NCI-H510A (cell line): ENCODE measurements around the gene TNRC18.
"Not testable (repeated sequence)": the region's sequence is repeated elsewhere in the genome, so short reads cannot be mapped to it uniquely, and the experiment has no call there.

Experiments
- DNase-seq: peaks from one replicate; lab custom pipeline; 2025; lab: John Stamatoyannopoulos, UW

The TNRC18 gene

GRCh38 chr7:5349437-5350173 is 74.0 kb downstream of the TNRC18 start:
- no peak for DNase-seq

DNA sequence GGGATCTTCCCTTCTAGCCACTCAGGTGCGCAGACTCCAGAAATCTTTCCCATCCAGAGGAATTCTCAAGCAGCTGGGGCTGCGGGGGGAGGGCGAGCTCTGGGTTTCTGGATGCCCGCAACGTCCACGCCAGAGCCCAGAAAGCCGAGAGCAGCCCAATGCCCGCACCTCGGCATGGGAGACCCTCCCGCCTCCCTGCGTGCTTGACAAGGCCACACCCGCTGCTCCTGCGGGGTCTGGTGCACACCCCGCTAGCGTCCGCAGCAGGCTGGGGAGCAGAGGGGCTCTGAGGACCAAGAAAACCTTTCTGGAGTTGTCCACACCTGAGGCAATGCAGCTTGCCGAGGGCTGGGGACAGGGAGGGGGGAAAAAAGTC is 74.6 kb downstream of the TNRC18 start:
- DNase-seq, result no peak

DNA sequence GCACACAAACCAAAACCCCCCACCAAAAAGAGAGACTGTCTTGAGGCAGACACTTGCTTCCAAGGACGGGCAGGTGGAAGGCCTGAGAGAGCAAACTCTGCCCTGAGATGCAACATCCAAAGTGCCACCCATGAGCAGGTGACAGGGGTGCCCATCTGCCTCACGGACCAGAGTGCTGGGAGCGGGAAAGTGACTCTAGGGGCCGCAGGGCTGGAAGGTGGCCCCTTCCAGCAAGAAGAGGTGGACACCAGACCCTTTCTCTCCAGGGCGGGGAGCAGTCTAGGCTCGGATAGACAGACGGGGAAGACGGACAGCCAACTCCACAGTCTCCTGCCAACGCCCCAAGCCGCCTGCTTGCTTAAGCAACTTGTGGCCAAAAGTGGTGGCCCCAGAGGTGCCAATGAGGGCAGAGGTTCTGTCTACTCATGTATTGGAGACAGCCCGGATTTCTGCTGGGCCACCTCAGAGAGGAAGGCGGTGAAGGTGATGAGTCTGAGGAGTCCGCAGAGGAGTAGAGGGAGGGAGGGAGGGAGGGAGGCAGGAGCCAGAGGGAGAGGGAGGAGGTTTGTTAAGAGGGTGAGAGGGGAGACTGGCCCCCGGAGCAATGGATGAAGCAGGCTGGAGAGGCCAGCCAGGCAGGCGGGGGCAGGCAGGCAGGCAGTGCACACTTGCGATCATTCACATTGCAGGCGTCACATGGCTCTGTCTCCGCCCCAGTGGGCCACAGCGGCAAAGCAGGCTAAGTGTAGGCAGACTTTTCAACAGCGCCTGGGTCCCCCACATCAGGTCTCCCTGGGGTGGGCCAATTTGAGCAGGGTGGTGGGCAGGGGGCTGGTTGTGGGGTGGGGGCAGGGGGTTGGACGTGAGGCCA is 75.3 kb downstream of the TNRC18 start:
- DNase-seq, result no peak

GRCh38 chr7:5345671-5346070 is 78.0 kb downstream of the TNRC18 start:
- no peak for DNase-seq

- no peak for DNase-seq
Measured at GRCh38 chr7:5345171-5345570, 78.5 kb downstream of the TNRC18 start.

GRCh38 chr7:5344342-5344741 is 79.3 kb downstream of the TNRC18 start:
- no peak for DNase-seq

GRCh38 chr7:5343884-5344283 is 79.8 kb downstream of the TNRC18 start:
- no peak for DNase-seq

DNA sequence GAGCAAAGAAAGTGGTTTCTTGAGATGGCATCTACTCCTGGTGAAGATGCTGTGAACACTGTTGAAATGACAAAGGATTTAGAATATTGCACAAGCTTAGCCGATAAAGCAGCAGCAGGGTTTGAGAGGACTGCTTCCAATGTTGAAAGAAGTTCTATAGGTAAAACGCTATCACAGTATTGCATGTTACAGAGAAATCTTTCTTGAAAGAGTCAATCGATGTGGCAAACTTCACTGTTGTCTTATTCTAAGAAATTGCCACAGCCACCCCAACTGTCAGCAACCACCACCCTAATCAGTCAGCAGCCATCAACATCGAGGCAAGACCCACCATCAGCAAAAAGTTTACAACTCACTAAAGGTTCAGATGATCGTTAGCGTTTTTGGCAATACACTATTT is 81.0 kb downstream of the TNRC18 start:
- DNase-seq, result no peak

GRCh38 chr7:5339955-5340354 is 83.7 kb downstream of the TNRC18 start:
- no peak for DNase-seq

DNA sequence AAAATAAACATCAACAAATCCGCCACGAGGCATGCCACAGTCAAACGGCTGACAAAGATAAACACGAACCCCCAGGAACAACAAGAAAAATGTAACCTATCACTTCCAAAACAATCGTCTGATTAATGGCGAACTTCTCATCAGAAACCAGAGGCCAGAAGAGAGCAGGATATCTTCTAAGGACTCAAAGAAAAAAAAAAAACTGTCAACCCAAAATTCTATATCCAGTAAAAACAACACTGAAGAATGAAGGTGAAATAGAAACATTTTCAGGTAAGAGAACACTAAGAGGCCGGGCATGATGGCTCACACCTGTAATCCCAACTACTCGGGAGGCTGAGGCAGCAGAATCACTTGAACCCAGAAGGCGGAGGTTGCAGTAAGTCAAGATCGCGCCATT is 86.6 kb downstream of the TNRC18 start:
- DNase-seq, result no peak

DNA sequence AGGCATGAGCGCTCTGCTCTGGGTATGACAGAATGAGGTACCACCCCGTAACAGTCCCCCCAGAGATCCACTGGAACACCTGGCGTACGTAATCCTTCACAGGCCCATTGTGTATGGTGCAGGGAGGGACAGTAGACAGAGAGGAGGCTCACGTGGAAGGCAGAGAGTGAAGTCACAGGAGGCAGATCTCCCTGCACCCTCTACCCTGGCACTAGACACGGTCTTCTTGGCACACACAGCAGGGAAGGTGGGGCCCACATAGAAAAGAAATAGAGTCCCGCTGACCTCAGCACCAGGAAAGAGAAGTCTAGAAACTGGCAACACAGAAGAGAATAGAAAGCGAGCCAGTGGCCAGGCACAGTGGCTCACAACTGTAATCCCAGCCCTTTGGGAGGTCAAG is 89.0 kb downstream of the TNRC18 start:
- no peak for DNase-seq

DNA sequence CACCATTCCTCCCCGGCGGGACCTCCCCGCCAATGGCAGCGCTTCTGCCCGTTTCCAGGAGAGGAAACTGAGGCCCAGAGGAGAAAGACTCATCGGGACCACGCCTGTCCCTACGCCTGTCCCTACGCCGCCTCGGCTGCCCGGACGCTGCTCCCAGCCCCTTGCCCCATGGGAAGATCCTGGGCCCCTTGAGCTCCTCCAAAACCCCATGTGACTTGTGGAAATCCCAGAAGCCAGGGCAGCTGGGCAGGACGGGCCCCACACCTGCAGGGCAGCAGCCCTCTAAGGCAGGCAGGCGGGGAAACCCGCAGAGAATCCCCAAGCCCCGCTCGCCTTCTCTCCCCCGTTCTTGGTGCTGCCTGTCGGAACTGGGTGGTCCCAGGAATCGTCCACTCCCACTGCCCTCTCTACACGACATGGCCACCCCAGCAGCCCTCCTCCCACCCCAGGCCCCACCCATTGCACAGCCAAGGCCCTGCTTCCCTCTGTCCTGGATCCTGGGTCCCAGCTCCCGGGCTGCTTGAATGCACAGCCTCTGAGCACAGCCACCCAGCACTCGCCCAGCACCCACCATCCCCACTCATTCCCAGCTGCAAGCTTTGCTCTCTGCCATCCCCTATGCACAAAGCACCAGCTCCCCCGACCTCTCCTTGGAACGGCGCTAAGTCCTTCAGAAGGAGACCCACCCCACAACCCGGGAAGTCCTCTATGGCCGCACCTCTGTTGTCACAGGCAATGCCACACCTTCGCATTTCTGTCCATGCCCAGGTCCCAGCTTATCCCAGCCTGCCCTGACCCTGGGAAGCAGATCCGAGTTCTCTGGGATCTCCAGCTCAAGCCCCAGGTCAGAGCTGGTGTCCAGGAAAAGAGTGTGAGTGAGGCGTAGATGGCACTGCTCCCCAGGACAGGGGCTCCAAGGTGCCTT is 90.3 kb downstream of the TNRC18 start:
- no peak for DNase-seq

- DNase-seq, result no peak
Measured at GRCh38 chr7:5332579-5332978, 91.1 kb downstream of the TNRC18 start.

DNA sequence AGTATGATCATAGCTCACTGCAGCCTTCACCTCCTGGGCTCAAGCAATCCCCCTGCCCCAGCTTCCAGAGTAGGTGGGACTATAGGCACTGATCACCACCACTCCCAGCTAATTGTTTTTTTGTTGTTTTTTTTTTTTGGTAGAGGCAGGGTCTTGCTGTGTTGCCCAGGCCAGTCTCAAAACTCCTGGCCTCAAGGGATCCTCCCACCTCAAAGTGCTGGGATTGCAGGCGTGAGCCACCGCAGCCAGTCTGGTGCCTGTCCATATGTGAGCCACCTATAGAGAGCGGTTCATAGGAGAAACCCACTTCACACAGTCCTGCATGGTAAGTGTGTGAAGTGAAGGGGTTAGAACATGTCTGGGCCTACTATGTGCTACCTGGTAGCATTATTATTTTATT is 93.3 kb downstream of the TNRC18 start:
- DNase-seq, result no peak

DNA sequence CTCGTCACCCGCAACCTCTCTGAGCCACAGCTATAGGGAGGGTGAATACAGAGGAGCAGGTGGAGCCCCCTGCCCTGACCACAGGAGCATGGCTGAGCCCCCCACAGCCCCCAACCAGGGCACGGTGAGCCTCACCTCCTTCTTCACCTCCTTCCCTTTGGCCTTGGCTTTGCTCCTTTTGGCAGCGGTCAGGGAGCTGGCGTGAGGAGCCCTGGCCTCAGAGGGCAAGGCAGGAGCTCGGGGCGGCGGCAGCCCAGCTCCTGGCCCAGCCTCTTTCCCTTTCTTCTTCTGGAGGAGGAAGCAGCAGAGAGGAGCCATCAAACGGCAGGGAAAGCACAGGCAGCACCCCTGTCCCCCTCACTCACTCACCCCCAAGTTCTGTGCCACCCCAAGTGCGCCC is 98.7 kb downstream of the TNRC18 start:
- DNase-seq, result no peak

GRCh38 chr7:5323800-5324781 is 99.5 kb downstream of the TNRC18 start:
- DNase-seq, result not testable (repeated sequence)

DNA sequence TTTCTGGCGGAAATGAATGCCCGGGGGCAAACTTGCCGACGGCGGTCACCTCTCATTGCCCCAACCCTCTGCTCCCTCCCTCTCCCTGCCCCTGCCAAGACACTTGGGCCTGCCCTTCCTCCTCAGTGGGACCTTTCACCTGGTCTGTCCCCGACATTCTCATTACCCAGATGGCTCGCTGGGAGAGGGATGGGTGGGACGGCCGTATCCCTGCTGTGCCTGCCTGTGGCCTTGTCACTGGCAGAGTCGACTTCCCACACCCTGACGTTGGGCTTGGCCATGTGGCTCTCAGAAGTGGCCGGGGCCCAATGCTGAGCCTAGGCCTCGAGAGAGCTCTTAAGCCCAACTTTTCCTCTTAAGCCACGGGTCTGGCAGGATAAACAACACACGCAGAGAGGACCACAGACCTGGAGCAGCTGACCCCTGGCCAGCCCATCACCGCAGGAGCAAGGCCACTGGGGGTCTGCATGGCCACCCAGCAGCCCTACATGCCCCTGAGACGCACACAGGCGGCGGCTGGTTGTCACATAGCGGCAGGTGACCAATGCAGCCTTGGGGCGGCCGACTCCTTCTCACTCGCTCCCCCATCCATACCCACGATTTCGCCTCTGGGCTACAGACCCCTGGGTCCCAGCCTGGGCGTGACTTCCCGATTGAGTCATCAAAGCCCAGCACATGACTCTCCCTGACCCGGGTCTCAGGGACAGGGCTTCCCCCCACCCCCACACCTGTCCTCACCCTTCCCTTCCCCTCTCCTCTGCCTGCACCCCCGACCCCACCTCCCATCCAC is 100.8 kb downstream of the TNRC18 start:
- DNase-seq, result no peak

GRCh38 chr7:5320802-5321396 is 102.7 kb downstream of the TNRC18 start:
- no peak for DNase-seq

DNA sequence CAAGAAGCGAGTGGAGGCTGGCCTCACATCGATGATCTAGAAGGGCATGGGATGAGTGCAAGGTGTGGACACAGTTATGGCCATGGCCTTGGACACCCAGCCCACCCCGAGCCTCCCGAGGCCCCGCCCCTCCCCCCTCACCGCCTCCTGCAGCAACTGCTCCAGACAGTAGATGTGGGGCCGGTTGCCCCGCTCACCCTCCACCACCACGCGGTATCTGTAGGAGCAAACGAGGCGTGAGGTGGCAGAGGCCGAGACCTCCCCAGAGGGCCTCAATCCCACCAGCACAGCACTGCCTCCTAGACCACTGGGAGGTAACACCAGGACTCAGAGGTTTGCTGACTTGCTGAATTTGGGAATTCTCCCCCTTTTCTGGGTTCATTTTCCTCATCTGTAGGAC is 103.2 kb downstream of the TNRC18 start:
- no peak for DNase-seq

DNA sequence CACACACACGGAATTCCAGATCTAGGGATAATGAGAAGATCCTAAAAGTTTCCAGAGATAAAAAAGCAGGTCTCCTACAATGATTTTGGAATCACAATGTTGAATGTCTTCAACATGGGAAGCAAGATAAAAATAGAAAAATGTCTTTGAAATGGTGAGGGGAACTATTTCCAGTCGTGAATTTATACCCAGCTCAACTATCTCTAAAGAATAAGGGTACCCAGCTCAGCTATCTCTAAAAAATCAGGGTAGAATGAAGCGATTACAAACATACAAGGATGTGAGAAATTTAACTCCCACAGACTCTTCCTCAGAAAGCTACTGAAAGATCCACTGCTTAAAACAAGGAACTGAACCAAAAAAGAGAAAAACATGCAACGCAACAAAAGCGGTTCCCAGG is 105.0 kb downstream of the TNRC18 start:
- DNase-seq, result not testable (repeated sequence)
